Smooth muscle cell (in vitro differentiated cells): Measurements from ENCODE around the gene PFN4. TPM values are rescaled to one million over a fixed set of nuclear protein-coding genes. Genes with fewer than 3 reads are reported as not detected.

Experiments used
- DNase-seq: peaks from one replicate; lab custom pipeline; 2025; ENCODE audit not compliant: unreplicated experiment; lab: John Stamatoyannopoulos, UW
- H2AFZ ChIP-seq: fragments of 200-600 bp; sonication (generic); 2 replicates; pipeline ENCODE4 v1.6.0; 2016; ENCODE audit warnings: antibody characterized with exemption, low read depth, mild to moderate bottlenecking
- H3F3A ChIP-seq: fragments of 200-600 bp; sonication (generic); 2 replicates; pipeline ENCODE4 v1.6.0; 2017; ENCODE audit warnings: antibody characterized with exemption, low read depth
- H3K27ac ChIP-seq: fragments of 200-600 bp; sonication (generic); 2 replicates; pipeline ENCODE4 v1.5.1; 2016; ENCODE audit warnings: low read depth, mild to moderate bottlenecking
- H3K27me3 ChIP-seq: fragments of 200-600 bp; sonication (generic); 2 replicates; pipeline ENCODE4 v1.6.1; 2016; ENCODE audit warnings: low read depth, mild to moderate bottlenecking
- H3K36me3 ChIP-seq: fragments of 200-600 bp; sonication (generic); 2 replicates; pipeline ENCODE4 v1.5.1; 2016; ENCODE audit warnings: low read depth
- H3K4me1 ChIP-seq: fragments of 200-600 bp; sonication (generic); 2 replicates; pipeline ENCODE4 v1.5.1; 2016; ENCODE audit warnings: low read depth
- H3K4me2 ChIP-seq: fragments of 200-600 bp; sonication (generic); 2 replicates; pipeline ENCODE4 v1.6.0; 2016; ENCODE audit warnings: mild to moderate bottlenecking
- H3K4me3 ChIP-seq: fragments of 200-600 bp; sonication (generic); 2 replicates; pipeline ENCODE4 v1.5.1; 2016; ENCODE audit warnings: mild to moderate bottlenecking
- H3K79me2 ChIP-seq: fragments of 200-600 bp; sonication (generic); 2 replicates; pipeline ENCODE4 v1.6.0; 2016; ENCODE audit warnings: low read depth, mild to moderate bottlenecking
- H3K9ac ChIP-seq: fragments of 200-600 bp; sonication (generic); 2 replicates; pipeline ENCODE4 v1.6.0; 2016; ENCODE audit warnings: low read depth
- H3K9me3 ChIP-seq: fragments of 200-600 bp; sonication (generic); replicated peaks from 2 replicates; pipeline ENCODE4 v1.5.1; 2016; ENCODE audit warnings: low read depth
- H4K20me1 ChIP-seq: fragments of 200-600 bp; sonication (generic); 2 replicates; pipeline ENCODE4 v1.6.0; 2016; ENCODE audit warnings: low read depth
- CTCF ChIP-seq: fragments of 200-600 bp; sonication (generic); IDR thresholded peaks from 2 replicates; pipeline ENCODE4 v1.5.1; 2017; ENCODE audit warnings: borderline replicate concordance, mild to moderate bottlenecking, antibody characterized with exemption; ENCODE audit not compliant: insufficient read depth, poor library complexity, severe bottlenecking
- WGBS: methylation state at CpG from one replicate; pipeline ENCODE4 v1.1.7; 2016; ENCODE audit warnings: low lambda C conversion rate; 5-methylcytosine and 5-hydroxymethylcytosine counted together
- polyA plus RNA-seq: library from polyadenylated mRNA; unstranded; fragments of >200 nt; fragmentation: Nextera tagmentation; extraction: Ambion mirVana; gene quantifications from 2 replicates; pipeline ENCODE4 v1.2.1, GENCODE V29; 2016
- total RNA-seq: library from RNA; depleted of rRNA; stranded (reverse); fragments of >200 nt; gene quantifications from 2 replicates; pipeline ENCODE4 v1.2.3, GENCODE V29; 2014

PFN4 gene
- total and polyA plus RNA-seq, 2 experiments from 2014 or later: 0.85 TPM; not detected in 1

GRCh38 chr2:24087032-24087431, 36.1 kb downstream of the PFN4 start:
- no peak overlapping the region for H3K27ac ChIP-seq
- no peak overlapping the region for H3K9ac ChIP-seq
- no peak overlapping the region for H3K4me2 ChIP-seq
- H3K27me3 ChIP-seq: no peaks in the 10 kb centered on the region
- H3F3A ChIP-seq: peaks cover 4% of the 10 kb centered on the region
- no peaks in the 10 kb centered on the region for H3K79me2 ChIP-seq
- H3K9me3 ChIP-seq: no peaks in the 10 kb centered on the region
- no peak for TF ChIP-seq CTCF
- no peak overlapping the region for H2AFZ ChIP-seq
- peaks cover 3% of the 10 kb centered on the region for H3K36me3 ChIP-seq
- no peak overlapping the region for H3K4me3 ChIP-seq
- H4K20me1 ChIP-seq: no peaks in the 10 kb centered on the region
- WGBS: 92% methylated on average over 3 of the region's 3 CpGs
- peaks cover 9% of the 10 kb centered on the region for H3K4me1 ChIP-seq
- no peak for DNase-seq

- no peak overlapping the region for H3K9ac ChIP-seq
- H3K27ac ChIP-seq: no peak overlapping the region
- H3K4me3 ChIP-seq: no peak overlapping the region
- peaks cover 9% of the 10 kb centered on the region for H3K4me1 ChIP-seq
- H3K27me3 ChIP-seq: no peaks in the 10 kb centered on the region
- WGBS: 86% methylated on average over 1 of the region's 1 CpG
- no peak for TF ChIP-seq CTCF
- no peak overlapping the region for H3K4me2 ChIP-seq
- peaks cover 4% of the 10 kb centered on the region for H3K36me3 ChIP-seq
- H3K79me2 ChIP-seq: no peaks in the 10 kb centered on the region
- H3K9me3 ChIP-seq: no peaks in the 10 kb centered on the region
- no peak for DNase-seq
- peaks cover 4% of the 10 kb centered on the region for H3F3A ChIP-seq
- H4K20me1 ChIP-seq: no peaks in the 10 kb centered on the region
- H2AFZ ChIP-seq: no peak overlapping the region
Measured at GRCh38 chr2:24086241-24086640, 36.9 kb downstream of the PFN4 start.

GRCh38 chr2:24085200-24085489, 38.0 kb downstream of the PFN4 start:
- H3K4me3 ChIP-seq: peak overlapping the region; percentile 71
- peak overlapping the region; percentile 77 for H3K27ac ChIP-seq
- H3K9me3 ChIP-seq: no peaks in the 10 kb centered on the region
- peak overlapping the region; percentile 99 for H2AFZ ChIP-seq
- WGBS: 17% methylated on average over 11 of the region's 11 CpGs
- DNase-seq: no peak
- peaks cover 4% of the 10 kb centered on the region for H3F3A ChIP-seq
- H3K4me2 ChIP-seq: peak overlapping the region; percentile 82
- H3K4me1 ChIP-seq: peaks cover 9% of the 10 kb centered on the region
- H4K20me1 ChIP-seq: no peaks in the 10 kb centered on the region
- H3K36me3 ChIP-seq: peaks cover 4% of the 10 kb centered on the region
- TF ChIP-seq CTCF: no peak
- no peaks in the 10 kb centered on the region for H3K27me3 ChIP-seq
- no peak overlapping the region for H3K9ac ChIP-seq
- no peaks in the 10 kb centered on the region for H3K79me2 ChIP-seq

- H3K4me3 ChIP-seq: peak within 1 kb of the TSS; percentile 71
- peak within 1 kb of the TSS; percentile 82 for H3K4me2 ChIP-seq
- no peaks in the 10 kb centered on the region for H3K9me3 ChIP-seq
- no peaks in the 10 kb centered on the region for H3K27me3 ChIP-seq
- H3K79me2 ChIP-seq: no peaks in the 10 kb centered on the region
- peak within 1 kb of the TSS; percentile 99 for H2AFZ ChIP-seq
- no peaks in the 10 kb centered on the region for H4K20me1 ChIP-seq
- peak within 1 kb of the TSS; percentile 77 for H3K27ac ChIP-seq
- 2% methylated on average over 42 of the region's 44 CpGs for WGBS
- H3K4me1 ChIP-seq: peaks cover 9% of the 10 kb centered on the region
- H3K36me3 ChIP-seq: peaks cover 4% of the 10 kb centered on the region
- DNase-seq: peak; percentile 95
- peak within 1 kb of the TSS; percentile 49 for H3K9ac ChIP-seq
- peak; percentile 95 for TF ChIP-seq CTCF
- peaks cover 4% of the 10 kb centered on the region for H3F3A ChIP-seq
Measured at GRCh38 chr2:24084386-24085199, 38.5 kb downstream of the PFN4 start, which contains the start of gene TP53I3. TSS of gene TP53I3 (minus strand) at chr2:24084834. CDS start at chr2:24084326, 508 bp downstream.
